GM21360 (cell line): ENCODE results near the gene NAXD.
"Not testable (repeated sequence)": the region's sequence is repeated elsewhere in the genome, so short reads cannot be mapped to it uniquely, and the experiment has no call there.

Source experiments
- ATAC-seq: cut with Tn5 transposase; IDR thresholded peaks from one replicate; pipeline ENCODE4 v1.9.1; 2021; ENCODE audit warnings: mild to moderate bottlenecking, moderate library complexity; ENCODE audit not compliant: unreplicated experiment

The NAXD gene

GRCh38 chr13:110615322-110616102, at the start of gene NAXD:
Gene NAXD (plus strand): TSS chr13:110615545. CDS start chr13:110615602, 57 bp downstream.
- peak; percentile 76 for ATAC-seq

DNA sequence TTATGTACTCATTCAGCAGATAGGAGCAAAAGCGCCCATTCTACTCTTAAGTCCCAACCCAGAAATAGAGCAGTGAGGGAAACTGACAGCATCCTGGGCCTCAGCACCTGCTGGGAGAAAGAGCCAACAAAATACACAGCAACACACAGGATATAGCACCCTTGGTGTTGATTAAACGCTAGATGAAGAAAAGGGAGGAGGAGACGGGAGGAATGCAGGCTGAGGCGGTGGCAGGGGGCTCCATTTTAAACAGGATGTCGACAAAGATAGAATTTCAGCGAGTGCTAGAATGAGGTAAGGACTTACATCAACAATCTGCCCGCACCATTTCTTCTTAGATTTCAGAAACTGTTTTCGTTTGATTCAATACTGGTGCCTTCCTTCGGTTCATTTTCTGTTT, 49.2 kb upstream of the NAXD start:
- ATAC-seq: no peak

- no peak for ATAC-seq
Observed at GRCh38 chr13:110568612-110569011, 46.7 kb upstream of the NAXD start.

GRCh38 chr13:110569962-110570361, 45.4 kb upstream of the NAXD start:
- ATAC-seq: not testable (repeated sequence)

GRCh38 chr13:110570886-110571285, 44.5 kb upstream of the NAXD start:
- no peak for ATAC-seq

- ATAC-seq: no peak
Observed at GRCh38 chr13:110571896-110572777, 43.2 kb upstream of the NAXD start.

GRCh38 chr13:110572778-110573118, 42.6 kb upstream of the NAXD start:
- no peak for ATAC-seq

GRCh38 chr13:110574161-110574560, 41.2 kb upstream of the NAXD start:
- no peak for ATAC-seq

DNA sequence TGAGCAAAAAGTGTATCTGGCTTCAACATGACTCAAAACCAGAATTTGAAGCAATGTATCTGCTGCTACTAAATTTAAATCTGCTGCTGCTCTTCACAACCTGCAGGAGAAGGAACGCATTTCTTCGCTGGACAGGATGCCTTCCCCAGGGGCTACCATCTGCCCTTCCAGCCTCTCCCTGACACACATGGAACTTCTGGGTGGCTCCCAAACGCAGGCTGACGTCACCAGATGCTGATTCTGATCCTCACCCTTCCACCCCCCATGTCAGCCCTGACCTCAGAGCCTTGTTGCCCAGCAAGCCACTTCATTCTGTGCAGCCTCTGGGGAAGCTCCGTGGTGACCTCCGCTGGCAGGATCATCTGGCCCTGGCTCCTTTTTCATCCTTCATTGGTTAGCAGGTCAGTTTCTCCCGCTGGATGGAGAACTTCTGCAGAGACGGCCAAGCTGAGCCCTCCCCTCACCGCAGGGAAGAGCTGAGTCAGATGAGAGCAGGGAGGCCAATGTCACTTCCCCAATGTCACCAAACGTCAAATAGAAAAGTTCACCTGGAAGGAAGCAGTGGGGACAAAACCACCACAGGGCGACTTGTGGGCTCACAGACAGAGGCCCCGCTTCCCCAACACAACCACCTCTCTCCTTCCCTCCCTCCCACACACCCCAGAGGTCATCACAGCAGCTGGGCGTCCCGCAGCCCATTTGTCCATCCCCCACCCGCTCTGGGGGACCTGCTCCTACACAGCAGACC, 39.8 kb upstream of the NAXD start:
- ATAC-seq: peak; percentile 76

DNA sequence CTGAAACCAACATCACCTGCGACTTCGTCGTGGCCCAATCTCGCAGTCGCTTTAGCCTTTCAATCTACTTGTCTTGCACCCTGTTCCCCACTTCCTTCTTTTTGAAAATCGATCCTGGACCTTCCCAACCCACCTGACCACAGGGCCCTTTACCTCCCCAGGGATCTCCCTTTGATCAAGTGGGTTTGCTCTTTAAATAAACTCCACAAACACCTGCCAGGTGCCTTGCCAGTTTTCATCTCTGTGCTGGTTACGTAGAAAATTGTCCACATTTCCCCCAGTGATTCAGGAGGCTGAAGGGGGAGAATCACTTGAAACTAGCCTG, 39.3 kb upstream of the NAXD start:
- ATAC-seq: no peak

- no peak for ATAC-seq
Observed at GRCh38 chr13:110576736-110577476, 38.4 kb upstream of the NAXD start.

DNA sequence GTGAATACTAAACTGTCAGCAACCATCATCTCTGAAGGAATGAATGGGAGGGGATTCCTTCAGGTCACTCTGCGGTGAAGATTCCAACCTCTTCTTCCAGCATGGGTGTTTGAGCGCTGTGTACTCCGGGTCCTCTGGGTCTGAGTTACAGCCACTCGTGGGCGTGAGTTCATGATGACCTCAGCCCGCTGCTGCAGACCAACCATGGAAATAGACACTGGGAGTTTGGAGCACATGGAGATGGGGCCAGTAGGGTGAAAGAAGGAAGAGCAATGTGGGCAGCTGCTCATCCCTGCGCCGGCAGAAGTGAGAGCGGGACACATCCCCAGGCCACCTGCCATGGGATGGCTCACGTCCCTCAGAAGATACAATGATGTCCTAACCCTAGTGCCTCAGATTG, 37.0 kb upstream of the NAXD start:
- ATAC-seq: no peak

GRCh38 chr13:110580800-110581199, 34.5 kb upstream of the NAXD start:
- ATAC-seq: no peak

GRCh38 chr13:110581506-110582185, 33.7 kb upstream of the NAXD start:
- no peak for ATAC-seq

- ATAC-seq: no peak
Observed at GRCh38 chr13:110582421-110582954, 32.9 kb upstream of the NAXD start.

DNA sequence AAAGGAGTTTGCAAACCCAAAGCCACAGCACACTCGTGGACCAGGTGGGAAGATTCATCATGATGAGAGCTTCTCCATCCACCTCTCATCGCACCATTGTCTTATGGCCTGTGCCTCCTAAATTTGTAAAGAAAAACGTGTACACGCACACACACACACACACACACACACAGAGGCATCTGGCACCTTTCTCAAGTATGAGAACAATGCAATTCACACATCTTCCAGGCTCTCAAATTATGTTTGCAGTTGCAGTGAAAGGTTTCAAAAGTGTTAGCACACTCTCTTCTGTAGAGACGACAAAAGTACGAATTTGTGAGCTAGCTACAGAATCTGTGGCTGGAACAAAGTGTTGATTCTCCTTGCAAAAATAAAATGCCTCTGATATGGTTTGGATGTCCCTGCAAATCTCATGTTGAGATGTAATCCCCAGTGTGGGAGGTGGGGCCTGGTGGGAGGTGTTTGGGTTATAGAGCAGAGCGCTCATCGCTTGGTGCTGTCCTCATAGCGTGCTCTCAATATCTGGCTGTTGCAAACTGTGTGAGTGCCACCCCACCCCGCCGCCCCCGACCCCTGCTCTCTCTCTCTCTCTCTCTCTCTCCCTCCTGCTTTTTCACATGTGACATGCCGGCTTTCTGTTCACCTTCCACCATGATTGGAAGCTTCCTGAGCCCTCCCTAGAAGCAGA, 32.0 kb upstream of the NAXD start:
- ATAC-seq: no peak

GRCh38 chr13:110589793-110590390, 25.5 kb upstream of the NAXD start:
- ATAC-seq: no peak

DNA sequence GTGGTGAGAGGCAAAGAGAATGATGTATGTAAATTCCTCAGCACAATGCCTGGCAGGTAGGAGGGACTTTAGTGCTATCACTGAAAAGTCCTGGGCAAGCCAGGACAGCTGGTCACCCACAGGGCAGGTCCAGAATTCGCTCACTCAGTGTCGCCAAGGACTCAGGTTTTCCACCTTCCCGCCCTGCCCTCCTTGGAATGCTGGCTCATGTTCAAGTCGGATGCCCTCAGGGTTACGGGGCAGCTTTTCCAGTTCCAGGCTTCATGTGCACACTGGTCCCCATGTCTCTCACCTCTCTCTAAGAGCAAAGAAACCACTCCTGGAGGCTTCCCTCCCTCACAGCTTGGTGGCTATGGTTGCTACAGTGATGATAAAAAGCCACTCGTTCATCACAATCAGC, 24.8 kb upstream of the NAXD start:
- no peak for ATAC-seq

DNA sequence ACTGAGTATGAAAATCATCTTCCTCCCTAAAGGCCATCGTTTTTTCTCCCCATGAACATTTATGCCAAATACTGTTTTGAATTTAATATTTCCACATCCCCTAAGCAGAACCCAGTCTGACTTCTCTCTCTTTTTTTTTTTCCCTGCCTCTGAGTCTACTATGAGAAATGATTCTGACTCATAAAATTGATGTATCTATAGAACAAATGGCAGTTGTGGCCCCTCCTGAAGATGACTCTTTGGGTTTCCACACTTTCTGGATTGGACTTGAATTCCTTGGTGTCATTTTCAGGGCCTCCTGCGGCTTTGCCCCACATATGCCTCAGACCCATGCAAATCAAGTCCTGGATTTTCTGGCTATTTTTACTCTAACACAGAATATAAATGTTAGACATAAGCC, 22.7 kb upstream of the NAXD start:
- no peak for ATAC-seq
